K562 (cell line): ENCODE results near the gene KCNQ5.

Source experiments
- MAFF ChIP-seq: IDR thresholded peaks from 2 replicates; pipeline ENCODE4 v1.6.1; 2012; ENCODE audit warnings: low read length, improper control_type of control experiment
- MYNN ChIP-seq, 2 experiments: sonication (generic); formaldehyde crosslinking in 1 of 2; IDR thresholded peaks; 2 replicates each; pipeline versions ENCODE4 v1.5.0 to v1.6.1; 2016 to 2020; ENCODE audit warnings: antibody characterized with exemption in 1 of 2, missing genetic modification reagents in 1 of 2
- NFE2L1 ChIP-seq: fragments of 450-650 bp; IDR thresholded peaks from 2 replicates; pipeline ENCODE4 v1.6.1; 2016; ENCODE audit warnings: missing genetic modification characterization, low read depth, mild to moderate bottlenecking, missing compliant biosample characterization, moderate library complexity, borderline replicate concordance
- SRF ChIP-seq, 2 experiments: fragments of 250-450, 450-650 bp in 1 of 2; sonication (Bioruptor Pico) in 1 of 2; sonication (generic) in 1 of 2; formaldehyde crosslinking; IDR thresholded peaks; 2 replicates each; pipeline versions ENCODE4 v1.5.0 to v1.5.1; 2020 to 2022; ENCODE audit warnings: mild to moderate bottlenecking in 1 of 2, missing genetic modification reagents in 1 of 2
- SRSF1 ChIP-seq: fragments of 200-400 bp; formaldehyde crosslinking; IDR thresholded peaks from 2 replicates; pipeline ENCODE4 v1.6.1; 2017; ENCODE audit warnings: mild to moderate bottlenecking, low read depth, low read length, moderate library complexity
- U2AF2 ChIP-seq: fragments of 200-400 bp; formaldehyde crosslinking; optimal IDR thresholded peaks from 2 replicates; pipeline ENCODE3; 2017; ENCODE audit warnings: low read depth, mild to moderate bottlenecking, low read length
- TF ChIP-seq, protein P1 (sequence below), 3 experiments: IDR thresholded peaks in 2 of 3; conservative IDR thresholded peaks in 1 of 3; 2 replicates each; pipeline ENCODE4 v1.5.1; 2011 to 2012; ENCODE audit warnings: low read length in 3 of 3, mild to moderate bottlenecking in 3 of 3, control low read depth in 2 of 3, improper control_type of control experiment in 1 of 3, inconsistent platforms in 1 of 3, low read depth in 1 of 3, mixed read lengths in 1 of 3, moderate library complexity in 1 of 3; ENCODE audit not compliant: insufficient read depth in 2 of 3
- TF ChIP-seq, protein P2 (sequence below): sonication (generic); formaldehyde crosslinking; IDR thresholded peaks from 2 replicates; pipeline ENCODE4 v1.8.1; 2023; ENCODE audit warnings: mild to moderate bottlenecking, missing genetic modification reagents, moderate library complexity

GRCh38 chr6:72620871-72621290 is 983 bp upstream of the KCNQ5 start:
- TF ChIP-seq MAFF (no peak), MYNN (IDR thresholded peaks at IDR 0.05) (no peak), MYNN (CRISPR knock-in tag; IDR thresholded peaks at IDR 0.05) (no peak), NFE2L1 (tag) (no peak), SRF (CRISPR knock-in tag; IDR thresholded peaks at IDR 0.05) (no peak), SRSF1 (no peak), U2AF2 (no peak)
- TF ChIP-seq, protein P1, sequence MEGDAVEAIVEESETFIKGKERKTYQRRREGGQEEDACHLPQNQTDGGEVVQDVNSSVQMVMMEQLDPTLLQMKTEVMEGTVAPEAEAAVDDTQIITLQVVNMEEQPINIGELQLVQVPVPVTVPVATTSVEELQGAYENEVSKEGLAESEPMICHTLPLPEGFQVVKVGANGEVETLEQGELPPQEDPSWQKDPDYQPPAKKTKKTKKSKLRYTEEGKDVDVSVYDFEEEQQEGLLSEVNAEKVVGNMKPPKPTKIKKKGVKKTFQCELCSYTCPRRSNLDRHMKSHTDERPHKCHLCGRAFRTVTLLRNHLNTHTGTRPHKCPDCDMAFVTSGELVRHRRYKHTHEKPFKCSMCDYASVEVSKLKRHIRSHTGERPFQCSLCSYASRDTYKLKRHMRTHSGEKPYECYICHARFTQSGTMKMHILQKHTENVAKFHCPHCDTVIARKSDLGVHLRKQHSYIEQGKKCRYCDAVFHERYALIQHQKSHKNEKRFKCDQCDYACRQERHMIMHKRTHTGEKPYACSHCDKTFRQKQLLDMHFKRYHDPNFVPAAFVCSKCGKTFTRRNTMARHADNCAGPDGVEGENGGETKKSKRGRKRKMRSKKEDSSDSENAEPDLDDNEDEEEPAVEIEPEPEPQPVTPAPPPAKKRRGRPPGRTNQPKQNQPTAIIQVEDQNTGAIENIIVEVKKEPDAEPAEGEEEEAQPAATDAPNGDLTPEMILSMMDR (IDR thresholded peaks at IDR 0.05 in 2 of 3, conservative IDR thresholded peaks at IDR 0.05 in 1 of 3; ENCODE audit: insufficient read depth in 2 of 3, low read depth in 1 of 3, low read length in 3 of 3): no peak
- TF ChIP-seq, protein P2, sequence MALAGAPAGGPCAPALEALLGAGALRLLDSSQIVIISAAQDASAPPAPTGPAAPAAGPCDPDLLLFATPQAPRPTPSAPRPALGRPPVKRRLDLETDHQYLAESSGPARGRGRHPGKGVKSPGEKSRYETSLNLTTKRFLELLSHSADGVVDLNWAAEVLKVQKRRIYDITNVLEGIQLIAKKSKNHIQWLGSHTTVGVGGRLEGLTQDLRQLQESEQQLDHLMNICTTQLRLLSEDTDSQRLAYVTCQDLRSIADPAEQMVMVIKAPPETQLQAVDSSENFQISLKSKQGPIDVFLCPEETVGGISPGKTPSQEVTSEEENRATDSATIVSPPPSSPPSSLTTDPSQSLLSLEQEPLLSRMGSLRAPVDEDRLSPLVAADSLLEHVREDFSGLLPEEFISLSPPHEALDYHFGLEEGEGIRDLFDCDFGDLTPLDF (CRISPR knock-in tag): no peak
